Stimulated activated CD4-positive, alpha-beta T cell treated with anti-CD3 and anti-CD28 coated beads, Interleukin-12 subunit alpha, Interleukin-12 subunit beta, amount 100 ng/mL, for 24 hours (primary cell): ENCODE data around the gene IDH3G.
A peak's percentile ranks its signal among the peaks of the same experiment; 100 is the strongest.

Experiments used
- DNase-seq, 2 experiments: peaks; one replicate each; pipeline ENCODE4 v3.0.0-alpha.2; 2020; ENCODE audit warnings: low read depth in 2 of 2

Gene IDH3G

GRCh38 chrX:153773741-153774575 lies 20.2 kb downstream of the IDH3G start:
- no peak for DNase-seq

DNA sequence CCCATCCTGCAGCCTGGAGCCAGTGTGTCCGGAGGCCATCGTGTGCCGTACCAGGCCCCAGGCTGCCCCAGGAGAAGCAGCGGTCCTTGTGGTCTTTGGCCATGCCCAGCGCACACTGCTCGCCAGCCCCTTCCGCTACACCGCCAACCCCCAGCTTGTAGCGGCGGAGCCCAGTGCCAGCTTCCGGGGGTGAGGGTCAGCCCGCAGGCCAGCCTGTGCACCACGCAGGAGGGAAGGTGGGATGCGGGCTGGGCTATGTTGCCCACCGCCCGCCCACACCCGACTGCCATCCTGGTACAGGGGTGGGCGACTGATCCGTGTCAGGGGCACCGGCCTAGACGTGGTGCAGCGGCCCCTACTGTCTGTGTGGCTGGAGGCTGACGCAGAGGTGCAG lies 21.0 kb downstream of the IDH3G start:
- DNase-seq = no peak

DNA sequence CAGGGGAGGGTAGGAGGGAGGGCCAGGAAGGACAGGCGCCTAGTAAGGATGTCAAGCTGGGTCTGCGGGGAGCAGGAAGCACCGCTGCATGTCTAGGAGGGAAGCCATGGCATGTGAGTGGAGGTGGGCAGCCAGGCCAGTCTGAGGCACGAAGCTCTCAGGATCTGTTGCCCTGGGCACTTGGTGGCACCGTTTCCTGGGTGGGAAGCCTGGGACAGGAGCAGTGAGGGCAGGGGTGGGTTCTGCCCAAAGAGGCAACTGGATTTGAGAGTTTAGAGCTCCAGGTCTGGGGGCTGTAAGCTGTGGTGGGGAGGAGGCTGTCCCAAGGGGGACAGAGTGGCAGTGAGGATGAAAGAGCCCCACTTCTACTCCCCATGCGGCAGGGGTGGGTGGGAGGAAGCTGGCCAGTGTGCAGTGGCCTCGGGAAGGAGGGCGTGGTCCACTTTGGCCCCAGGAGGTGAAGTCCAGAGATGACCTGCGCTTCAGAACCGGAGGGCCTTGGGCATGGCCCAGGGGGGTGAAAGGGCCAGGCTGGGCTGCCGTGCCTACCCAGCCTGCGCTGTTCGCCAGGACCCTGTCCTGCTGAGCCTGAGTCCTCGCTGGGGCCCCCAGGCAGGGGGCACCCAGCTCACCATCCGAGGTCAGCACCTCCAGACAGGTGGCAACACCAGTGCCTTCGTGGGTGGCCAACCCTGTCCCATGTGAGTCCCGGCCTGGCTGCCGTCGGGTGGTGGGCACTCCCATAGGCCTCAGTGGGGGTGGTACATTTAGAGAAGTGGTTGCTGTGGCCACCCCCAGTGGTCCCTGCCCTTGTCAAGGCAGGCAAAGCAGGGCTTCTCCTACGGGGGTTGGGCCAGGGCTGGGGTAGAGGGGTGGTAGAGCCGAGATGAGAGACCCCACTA lies 21.6 kb downstream of the IDH3G start:
- DNase-seq = no peak

DNA sequence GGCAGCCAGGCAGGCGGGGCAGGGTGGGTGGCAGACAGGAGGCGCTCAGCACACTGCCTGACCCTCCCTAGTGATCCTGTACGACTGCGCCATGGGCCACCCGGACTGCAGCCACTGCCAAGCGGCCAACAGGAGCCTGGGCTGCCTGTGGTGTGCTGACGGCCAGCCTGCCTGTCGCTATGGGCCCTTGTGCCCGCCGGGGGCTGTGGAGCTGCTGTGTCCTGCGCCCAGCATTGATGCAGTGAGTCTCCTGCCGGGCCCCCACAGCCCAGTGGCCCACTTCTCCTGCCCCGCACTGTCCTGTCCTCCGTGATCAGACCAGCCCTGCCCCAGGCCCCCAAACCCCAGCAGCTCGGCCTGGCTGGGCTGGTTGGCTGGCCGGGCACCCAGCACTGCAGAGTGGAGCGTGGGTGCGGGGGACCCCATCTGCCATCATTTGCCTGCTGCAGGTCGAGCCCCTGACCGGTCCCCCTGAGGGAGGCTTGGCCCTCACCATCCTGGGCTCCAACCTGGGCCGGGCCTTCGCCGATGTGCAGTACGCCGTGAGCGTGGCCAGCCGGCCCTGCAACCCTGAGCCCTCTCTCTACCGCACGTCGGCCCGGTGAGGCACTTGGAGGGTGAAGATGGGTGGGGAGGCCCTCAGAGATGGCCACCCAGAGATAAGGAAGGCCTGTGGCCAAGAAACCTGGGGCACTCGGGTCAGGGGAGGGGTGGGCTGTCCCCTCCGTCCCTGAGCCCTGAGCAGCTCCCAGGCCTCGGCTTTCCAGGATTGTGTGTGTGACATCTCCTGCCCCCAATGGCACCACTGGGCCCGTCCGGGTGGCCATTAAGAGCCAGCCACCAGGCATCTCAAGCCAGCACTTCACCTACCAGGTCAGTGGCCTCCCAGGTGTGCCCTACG lies 22.5 kb downstream of the IDH3G start:
- DNase-seq = no peak

DNA sequence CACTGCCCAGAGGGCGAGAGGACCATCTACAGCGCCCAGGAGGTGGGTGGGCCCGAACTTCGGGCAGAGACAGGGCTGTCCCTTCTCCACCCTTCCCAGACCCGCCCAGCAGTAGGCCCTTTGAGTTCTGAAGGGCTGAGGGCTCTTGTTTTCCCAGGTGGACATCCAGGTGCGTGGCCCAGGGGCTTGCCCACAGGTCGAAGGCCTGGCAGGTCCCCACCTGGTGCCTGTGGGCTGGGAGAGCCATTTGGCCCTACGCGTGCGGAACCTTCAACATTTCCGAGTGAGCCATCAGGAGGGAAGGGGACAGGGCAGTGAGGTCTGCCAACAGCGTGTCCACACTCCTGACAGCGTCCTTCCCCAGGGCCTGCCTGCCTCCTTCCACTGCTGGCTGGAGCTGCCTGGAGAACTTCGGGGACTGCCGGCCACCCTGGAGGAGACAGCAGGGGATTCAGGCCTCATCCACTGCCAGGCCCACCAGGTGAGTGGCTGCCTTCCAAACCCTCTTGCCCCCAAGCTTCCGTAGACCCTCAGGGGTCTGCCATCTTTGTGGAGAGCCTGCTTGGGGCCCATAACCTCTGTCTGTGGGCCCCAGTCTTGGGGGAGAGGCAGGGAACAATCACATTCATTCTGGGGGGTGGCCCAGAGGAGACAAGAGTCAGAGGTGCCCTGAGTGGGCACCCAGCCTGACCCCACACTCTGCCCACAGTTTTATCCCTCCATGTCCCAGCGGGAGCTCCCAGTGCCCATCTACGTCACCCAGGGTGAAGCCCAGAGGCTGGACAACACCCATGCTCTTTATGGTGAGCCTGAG lies 23.4 kb downstream of the IDH3G start:
- DNase-seq = no peak

DNA sequence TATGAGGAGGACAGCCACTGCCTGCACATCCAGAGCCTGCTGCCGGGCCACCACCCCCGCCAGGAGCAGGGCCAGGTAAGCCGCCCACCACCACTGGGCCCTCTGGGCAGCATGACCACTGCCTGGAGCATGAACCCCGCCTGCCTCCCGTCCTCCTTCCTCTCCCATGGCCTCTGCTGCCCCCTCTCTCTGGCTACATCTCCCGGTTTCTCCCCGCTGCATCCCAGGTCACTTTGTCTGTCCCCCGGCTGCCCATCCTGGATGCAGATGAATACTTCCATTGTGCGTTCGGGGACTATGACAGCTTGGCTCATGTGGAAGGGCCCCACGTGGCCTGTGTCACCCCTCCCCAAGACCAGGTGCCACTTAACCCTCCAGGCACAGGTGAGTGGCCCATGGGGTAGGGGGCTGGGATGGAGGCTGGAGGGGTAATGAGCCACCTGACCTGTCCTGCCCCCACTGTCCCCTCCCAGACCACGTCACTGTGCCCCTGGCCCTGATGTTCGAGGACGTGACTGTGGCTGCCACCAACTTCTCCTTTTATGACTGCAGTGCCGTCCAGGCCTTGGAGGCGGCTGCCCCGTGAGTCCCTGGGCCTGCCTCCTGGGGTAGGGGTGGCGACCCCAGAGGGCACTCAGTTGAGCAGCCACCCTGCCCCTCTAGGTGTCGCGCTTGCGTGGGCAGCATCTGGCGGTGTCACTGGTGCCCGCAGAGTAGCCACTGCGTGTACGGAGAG lies 24.1 kb downstream of the IDH3G start:
- DNase-seq = no peak

DNA sequence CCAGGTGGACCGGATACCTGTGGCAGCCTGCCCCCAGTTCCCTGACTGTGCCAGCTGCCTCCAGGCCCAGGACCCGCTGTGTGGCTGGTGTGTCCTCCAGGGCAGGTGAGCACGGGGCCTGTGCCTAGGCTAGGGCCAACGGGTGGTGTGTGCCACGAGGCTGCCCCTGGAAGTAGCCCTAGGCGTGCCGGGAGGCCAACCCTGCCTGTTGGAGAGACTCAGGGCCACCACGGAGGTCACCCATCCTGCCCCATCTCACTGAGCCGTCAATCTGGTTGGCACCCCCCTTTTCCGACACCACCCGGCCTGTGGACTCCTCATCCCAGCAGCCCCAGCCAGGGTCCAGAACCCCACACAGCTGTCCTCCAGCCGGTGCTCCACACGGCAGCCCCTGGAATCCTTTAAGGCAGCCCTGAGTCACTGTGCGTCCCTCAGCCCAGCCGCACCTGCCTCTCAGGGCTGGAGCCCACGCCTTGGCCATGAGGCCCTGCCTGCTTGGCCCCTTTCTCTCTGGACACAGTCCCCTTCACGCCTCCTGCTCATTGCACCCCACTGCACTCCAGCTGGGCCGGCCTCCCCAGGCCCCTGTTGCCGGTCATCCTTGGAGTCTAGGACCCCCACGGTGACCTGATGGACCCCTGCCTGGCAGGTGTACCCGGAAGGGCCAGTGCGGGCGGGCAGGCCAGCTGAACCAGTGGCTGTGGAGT lies 24.9 kb downstream of the IDH3G start:
- DNase-seq = no peak

DNA sequence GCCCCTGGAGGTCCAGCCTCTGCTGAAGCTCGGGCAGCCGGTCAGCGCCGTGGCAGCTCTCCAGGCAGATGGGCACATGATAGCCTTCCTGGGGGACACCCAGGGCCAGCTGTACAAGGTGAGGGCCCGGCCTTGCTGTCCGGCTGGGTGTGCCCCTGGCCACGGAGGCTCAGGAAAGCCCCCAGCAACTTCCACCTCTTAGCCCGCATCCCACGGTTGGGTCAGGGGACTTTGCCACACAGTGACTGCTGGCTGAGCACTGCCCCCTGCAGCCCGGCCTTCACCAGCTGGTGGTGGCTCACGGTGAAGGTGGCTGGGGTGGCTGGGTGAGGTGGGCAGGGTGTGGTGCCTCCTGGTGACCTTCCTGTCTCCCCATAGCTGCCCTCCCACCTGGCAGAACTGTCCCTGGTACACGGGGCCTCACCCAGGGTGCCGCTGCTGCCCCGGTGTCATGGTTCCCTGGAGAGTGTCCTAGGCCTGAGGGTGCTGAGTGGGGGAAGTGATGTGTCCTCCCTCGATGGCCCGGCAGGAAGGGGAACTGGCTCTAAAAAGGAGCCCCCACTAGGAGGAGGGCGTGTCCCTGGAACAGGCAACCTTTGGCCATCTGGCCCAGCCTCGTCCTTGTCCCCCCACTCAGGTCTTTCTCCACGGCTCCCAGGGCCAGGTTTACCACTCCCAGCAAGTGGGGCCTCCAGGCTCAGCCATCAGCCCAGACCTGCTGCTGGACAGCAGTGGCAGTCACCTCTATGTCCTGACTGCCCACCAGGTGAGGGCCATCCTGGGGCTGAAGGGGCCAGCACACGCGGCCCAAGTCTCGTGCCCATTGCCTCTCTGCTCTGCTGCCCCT lies 25.6 kb downstream of the IDH3G start:
- no peak for DNase-seq

GRCh38 chrX:153767674-153768055 lies 26.5 kb downstream of the IDH3G start:
- no peak for DNase-seq

DNA sequence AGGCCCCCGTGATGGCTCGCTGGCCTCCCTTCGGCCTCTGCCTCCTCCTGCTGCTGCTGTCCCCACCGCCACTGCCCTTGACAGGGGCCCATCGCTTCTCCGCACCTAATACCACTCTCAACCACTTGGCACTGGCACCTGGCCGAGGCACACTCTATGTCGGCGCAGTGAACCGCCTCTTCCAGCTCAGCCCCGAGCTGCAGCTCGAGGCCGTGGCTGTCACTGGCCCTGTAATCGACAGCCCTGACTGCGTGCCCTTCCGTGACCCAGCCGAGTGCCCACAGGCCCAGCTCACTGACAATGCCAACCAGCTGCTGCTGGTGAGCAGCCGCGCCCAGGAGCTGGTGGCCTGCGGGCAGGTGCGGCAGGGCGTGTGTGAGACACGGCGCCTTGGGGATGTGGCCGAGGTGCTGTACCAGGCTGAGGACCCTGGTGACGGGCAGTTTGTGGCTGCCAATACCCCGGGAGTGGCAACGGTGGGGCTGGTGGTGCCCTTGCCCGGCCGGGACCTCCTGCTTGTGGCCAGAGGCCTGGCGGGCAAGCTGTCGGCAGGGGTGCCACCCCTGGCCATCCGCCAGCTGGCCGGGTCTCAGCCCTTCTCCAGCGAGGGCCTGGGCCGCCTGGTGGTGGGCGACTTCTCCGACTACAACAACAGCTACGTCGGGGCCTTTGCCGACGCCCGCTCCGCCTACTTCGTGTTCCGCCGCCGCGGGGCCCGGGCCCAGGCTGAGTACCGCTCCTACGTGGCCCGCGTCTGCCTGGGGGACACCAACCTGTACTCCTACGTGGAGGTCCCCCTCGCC lies 27.1 kb downstream of the IDH3G start:
- DNase-seq = no peak

GRCh38 chrX:153766098-153766817 lies 27.9 kb downstream of the IDH3G start:
- DNase-seq = peak in 1 of 2 experiments; percentile 20

DNA sequence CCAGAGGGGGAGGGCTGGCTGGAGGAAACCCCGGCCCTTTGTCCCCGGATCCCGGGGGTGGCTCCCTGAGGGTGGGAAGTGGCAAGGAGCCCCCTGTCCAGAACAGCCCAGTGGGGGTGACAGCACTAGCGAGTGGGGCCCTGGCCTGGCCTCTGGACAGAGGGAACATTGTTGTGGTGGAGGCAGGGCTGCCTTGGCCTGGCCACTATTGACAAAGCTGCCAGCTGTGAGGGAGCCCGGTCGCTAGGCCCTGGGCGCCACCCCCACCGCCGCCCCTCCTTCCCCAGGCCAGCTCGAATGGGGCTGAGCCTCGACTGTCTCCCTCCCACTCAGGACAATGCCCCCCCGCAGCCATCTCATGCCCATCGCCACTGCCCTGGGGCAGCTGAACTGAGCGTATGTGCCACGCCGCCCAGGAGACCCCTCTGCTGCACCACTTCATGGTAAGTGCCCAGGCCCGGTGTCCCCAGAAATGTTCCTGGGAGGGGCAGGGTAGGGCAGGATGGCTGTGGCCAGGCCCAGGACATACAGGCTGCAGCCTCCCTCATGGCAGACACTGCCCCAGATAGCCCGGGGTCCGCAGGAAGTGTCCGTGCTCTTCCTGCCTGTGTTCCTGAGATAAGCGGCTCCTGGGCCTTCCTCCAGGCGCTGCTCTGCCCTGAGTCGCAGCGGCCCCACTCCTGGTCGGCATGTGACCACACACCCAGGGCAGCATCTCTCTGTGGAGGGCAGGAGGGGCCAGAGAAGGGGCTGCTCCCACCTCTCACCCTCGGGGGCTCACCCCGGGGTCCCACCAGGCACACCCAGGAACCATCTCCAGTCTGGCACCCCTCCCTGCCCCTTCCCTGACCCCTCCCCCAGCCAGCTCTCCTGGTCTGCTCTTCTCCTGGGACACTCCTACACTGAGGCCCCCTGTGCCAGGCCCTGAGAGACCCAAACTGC lies 28.8 kb downstream of the IDH3G start:
- DNase-seq = no peak

- DNase-seq = no peak
Measured at GRCh38 chrX:153764786-153765137, 29.4 kb downstream of the IDH3G start.

GRCh38 chrX:153763989-153764755 lies 30.0 kb downstream of the IDH3G start, which contains the start of gene PLXNB3:
Gene PLXNB3 (plus strand): TSS chrX:153764249. CDS start chrX:153765536, 1,287 bp downstream.
- DNase-seq = peak; percentile 32 to 70

- DNase-seq = no peak
Measured at GRCh38 chrX:153763298-153763932, 30.8 kb downstream of the IDH3G start.
